Heart right ventricle (tissue), 16 donors: ENCODE measurements around the gene TLL2. TPM values are rescaled to one million over a fixed set of nuclear protein-coding genes. Genes with fewer than 3 reads are reported as not detected.
A peak's percentile ranks its signal among the peaks of the same experiment; 100 is the strongest.

Experiments
- ATAC-seq, 8 donors: fragments of 200-7000 bp; cut with Tn5 transposase; one replicate each; pipeline ENCODE4 v1.9.1; 2020; ENCODE audit warnings: mild to moderate bottlenecking in 8 of 8, moderate library complexity in 8 of 8, moderate number of reproducible peaks in 1 of 8
- DNase-seq, 2 donors: peaks; one replicate each; pipeline ENCODE4 v3.0.0-alpha.2; 2020
- H3K27ac ChIP-seq, 10 donors: fragments of 200-600 bp; sonication (generic) in 2 of 10; one replicate each; pipeline versions ENCODE4 v1.5.0 to v1.8.0; 2020 to 2022; ENCODE audit warnings: mild to moderate bottlenecking in 3 of 10
- H3K27me3 ChIP-seq, 7 donors: fragments of 200-600 bp; one replicate each; pipeline ENCODE4 v1.8.0; 2021 to 2022; ENCODE audit warnings: mild to moderate bottlenecking in 2 of 7
- H3K36me3 ChIP-seq, 9 donors: fragments of 200-600 bp; sonication (generic) in 1 of 9; one replicate each; pipeline versions ENCODE4 v1.5.0 to v1.8.0; 2020 to 2022; ENCODE audit warnings: mild to moderate bottlenecking in 2 of 9
- H3K4me1 ChIP-seq, 9 donors: fragments of 200-600 bp; sonication (generic) in 1 of 9; one replicate each; pipeline versions ENCODE4 v1.5.0 to v1.8.0; 2020 to 2022; ENCODE audit warnings: mild to moderate bottlenecking in 4 of 9
- H3K4me3 ChIP-seq, 10 donors: fragments of 200-600 bp; sonication (generic) in 2 of 10; one replicate each; pipeline versions ENCODE4 v1.5.0 to v1.8.0; 2020 to 2022; ENCODE audit warnings: mild to moderate bottlenecking in 7 of 10, moderate library complexity in 2 of 10
- H3K9me3 ChIP-seq, 11 donors: fragments of 200-600 bp in 10 of 11; sonication (generic) in 2 of 11; one replicate each; pipeline versions ENCODE4 v1.5.0 to v1.8.0; 2013 to 2022; ENCODE audit warnings: mild to moderate bottlenecking in 2 of 11, control low read depth in 1 of 11, moderate library complexity in 1 of 11
- CTCF ChIP-seq, 9 donors: fragments of 200-600 bp; sonication (generic) in 2 of 9; IDR thresholded peaks; one replicate each; pipeline versions ENCODE4 v1.5.0 to v1.8.0; 2021 to 2022; ENCODE audit warnings: antibody characterized with exemption in 9 of 9, mild to moderate bottlenecking in 5 of 9, moderate library complexity in 1 of 9
- WGBS, 2 donors: extraction: QIAGEN DNeasy Blood & Tissue Kit; methylation state at CpG; one replicate each; pipeline ENCODE4 v1.1.7; 2013; ENCODE audit warnings: inconsistent platforms in 1 of 2; 5-methylcytosine and 5-hydroxymethylcytosine counted together
- intact Hi-C, 10 donors: fragments of 100-400 bp; cut with DNase I; formaldehyde crosslinking; loops; one replicate each; pipeline versions ENCODE4 v1.11.1 to v1.14.2; 2022
- polyA plus RNA-seq, 2 donors: library from polyadenylated mRNA; stranded (reverse); fragments of 200-250 nt; gene quantifications; one replicate each; pipeline ENCODE4 v1.2.3, GENCODE V29; 2013
- total RNA-seq, 10 donors: library from RNA; stranded (reverse); fragmentation: NEBNext Ultra II Directional in 3 of 10; extraction: Animal tissue kit (Norgen Biotek cat#: 25700) in 3 of 10; gene quantifications; one replicate each; pipeline versions ENCODE4 v1.2.1 to v1.2.4, GENCODE V29; 2021 to 2023
- donor health status: Arrhythmogenic right ventricular cardiomyopathy.
- donor health status: ischemic (EF 13 %, LVEDD 7.1; RV severe dilation, severe dysfunction).
- donor health status: healthy with polysubstance abuse.
- donor health status: DM: no; HTN: yes; CAD: no.
- donor health status: DM: no; HTN: no; CAD: no.
- donor health status: ischemic (EF 25% LVEDD 6.9; RV normal size, moderate dysfunction).
- donor health status: ischemic (EF 25% LVEDD 5.7; RV mildly dilated, moderate dysfunction).
- donor health status: healthy.
- donor health status: DM: yes; HTN: yes; CAD: no.
- donor health status: Ischemic cardiomyopathy.
- donor health status: ischemic (EF 35%, LVEDD 5.7; RV mildly dilated, moderate dysfunction).
- donor health status: nonischemic (EF 11% LVEDD 7.7; RV severe dilation, severe dysfunction).
- donor health status: DM: yes; HTN: yes; CAD: no.
- donor health status: PGD.
- donor health status: ischemic (EF 29% LVEDD 5.4; RV normal size, mild dysfunction).
- donor health status: nonischemic (EF 23%, LVEDD 6.1; RV moderate dilation, normal function).

TLL2 gene
- total and polyA plus RNA-seq, 12 donors = 2.3 to 9.2 (median 6.9) TPM

DNA sequence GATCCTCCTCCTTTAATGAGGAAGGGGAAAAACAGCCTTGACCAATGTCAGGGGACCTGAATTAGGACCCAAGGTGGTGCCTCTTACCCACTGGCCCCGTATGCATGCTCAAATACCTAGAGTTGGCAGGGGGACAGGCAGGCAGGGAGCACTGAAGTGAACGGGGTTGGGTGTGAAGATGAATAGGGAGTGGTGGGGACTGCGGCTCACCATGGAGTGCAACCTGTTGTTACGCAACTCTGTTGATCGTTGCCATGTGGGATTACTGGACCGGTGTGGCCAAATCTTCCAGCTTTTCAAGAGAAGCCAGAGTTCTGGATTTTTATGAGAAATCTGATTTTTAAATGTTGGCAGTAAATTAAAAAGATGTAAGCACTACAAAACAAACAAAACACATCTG is 48.1 kb downstream of the TLL2 start:
- Histone ChIP-seq H3K9me3 (peaks cover 0 to 5% (median 0%) of the 10 kb centered on the region in 11 donors), H3K4me3 (no peak overlapping the region), H3K27me3 (peaks cover 0 to 10% (median 0%) of the 10 kb centered on the region in 7 donors), H3K36me3 (no peaks in the 10 kb centered on the region), H3K27ac (no peak overlapping the region), H3K4me1 (peaks cover 0 to 11% (median 0%) of the 10 kb centered on the region in 9 donors)
- TF ChIP-seq CTCF (IDR thresholded peaks at IDR 0.05) = no peak
- WGBS, 2 donors = 90 to 91% methylated on average over 6 of the region's 6 CpGs
- DNase-seq (no peak), ATAC-seq (peak in 1 of 8 donors; percentile 19)
- intact Hi-C loops = no loop called here

GRCh38 chr10:96463562-96463961 is 50.2 kb downstream of the TLL2 start:
- peaks cover 0 to 7% (median 0%) of the 10 kb centered on the region in 7 donors for H3K27me3 ChIP-seq
- 76 to 80% methylated on average over 3 of the region's 3 CpGs for WGBS, 2 donors
- no peaks in the 10 kb centered on the region for H3K36me3 ChIP-seq
- DNase-seq (no peak), ATAC-seq (no peak)
- no peak overlapping the region for H3K4me3 ChIP-seq
- intact Hi-C loops = no loop called here
- TF ChIP-seq CTCF (IDR thresholded peaks at IDR 0.05) = no peak
- no peak overlapping the region for H3K27ac ChIP-seq
- peaks cover 0 to 11% (median 0%) of the 10 kb centered on the region in 11 donors for H3K9me3 ChIP-seq
- H3K4me1 ChIP-seq = peaks cover 0 to 1% (median 0%) of the 10 kb centered on the region in 9 donors

DNA sequence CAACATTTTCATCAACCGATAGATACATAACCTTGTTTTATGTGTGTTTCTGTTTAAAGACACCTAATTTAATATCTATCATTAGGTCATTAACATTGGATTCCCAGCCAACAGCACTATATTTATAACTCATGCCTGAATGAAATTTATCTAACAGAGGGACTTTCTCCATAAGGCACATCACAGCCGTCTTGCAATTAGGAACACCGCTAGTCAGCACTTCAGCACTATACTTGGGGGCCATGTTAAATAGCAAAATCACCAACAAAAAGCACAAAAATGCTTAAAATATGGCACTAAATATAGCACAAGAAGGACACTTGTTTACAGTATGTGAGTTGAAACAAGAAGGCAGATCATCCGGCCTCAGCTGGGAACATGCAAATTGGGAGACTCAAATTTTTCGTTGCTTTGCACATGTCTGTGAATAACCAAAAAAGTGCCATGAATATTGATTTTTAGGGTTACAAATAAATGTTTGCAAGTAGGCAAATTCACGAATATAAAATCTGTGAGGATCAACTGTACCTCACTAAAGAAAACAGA is 51.0 kb downstream of the TLL2 start:
- no peaks in the 10 kb centered on the region for H3K36me3 ChIP-seq
- H3K27me3 ChIP-seq = peaks cover 0 to 3% (median 0%) of the 10 kb centered on the region in 7 donors
- ATAC-seq (no peak), DNase-seq (no peak)
- H3K9me3 ChIP-seq = peaks cover 0 to 11% (median 0%) of the 10 kb centered on the region in 11 donors
- TF ChIP-seq CTCF (IDR thresholded peaks at IDR 0.05) = no peak
- H3K27ac ChIP-seq = no peak overlapping the region
- no peaks in the 10 kb centered on the region for H3K4me1 ChIP-seq
- intact Hi-C loops = no loop called here
- WGBS, 2 donors = 73 to 81% methylated on average over 6 of the region's 6 CpGs
- H3K4me3 ChIP-seq = no peak overlapping the region

DNA sequence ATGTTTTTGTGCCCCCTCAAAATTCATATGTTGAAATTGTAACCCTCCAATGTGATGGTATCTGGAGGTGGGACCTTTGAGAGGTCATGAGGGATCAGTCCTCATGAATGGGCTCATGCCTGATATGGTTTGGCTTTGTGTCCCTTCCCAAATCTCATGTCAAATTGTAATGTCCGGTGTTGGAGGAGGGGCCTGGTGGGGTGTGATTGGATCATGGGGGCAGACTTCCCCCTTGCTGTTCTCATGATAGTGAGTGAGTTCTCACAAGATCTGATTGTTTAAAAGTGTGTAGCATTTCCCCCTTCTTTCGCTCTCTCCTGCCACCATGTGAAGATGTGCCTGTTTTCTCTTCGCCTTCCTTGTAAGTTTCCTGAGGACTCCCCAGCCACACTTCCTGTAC is 53.4 kb downstream of the TLL2 start:
- H3K4me3 ChIP-seq = no peak overlapping the region
- H3K9me3 ChIP-seq = peaks cover 0 to 11% (median 0%) of the 10 kb centered on the region in 11 donors
- WGBS, 2 donors = 93 to 98% methylated on average over 3 of the region's 3 CpGs
- no peak overlapping the region for H3K27ac ChIP-seq
- no peak for TF ChIP-seq CTCF (IDR thresholded peaks at IDR 0.05)
- intact Hi-C loops = no loop called here
- no peaks in the 10 kb centered on the region for H3K36me3 ChIP-seq
- H3K27me3 ChIP-seq = peaks cover 0 to 3% (median 0%) of the 10 kb centered on the region in 7 donors
- no peak for ATAC-seq
- no peaks in the 10 kb centered on the region for H3K4me1 ChIP-seq
- DNase-seq = no peak
